Lower leg skin (tissue), 4 donors: ENCODE results near the gene GPR32. TPM values are rescaled to one million over a fixed set of nuclear protein-coding genes. Genes with fewer than 3 reads are reported as not detected.

Experiments used
- DNase-seq, 2 donors: peaks; one replicate each; pipeline ENCODE4 v3.0.0-alpha.2; 2019; ENCODE audit warnings: low spot score in 2 of 2
- H3K4me3 ChIP-seq: fragments of 200-600 bp; sonication (generic); 2 replicates; pipeline ENCODE4 v1.5.1; 2017; ENCODE audit warnings: mild to moderate bottlenecking, low read depth; ENCODE audit not compliant: poor library complexity, severe bottlenecking
- POLR2A ChIP-seq, 2 donors: fragments of 450-650 bp; IDR thresholded peaks; one replicate each; pipeline ENCODE4 v1.6.1; 2016 to 2017; ENCODE audit warnings: antibody characterized with exemption in 2 of 2, mild to moderate bottlenecking in 1 of 2, moderate library complexity in 1 of 2
- WGBS, 2 donors: methylation state at CpG; one replicate each; pipeline ENCODE4 v1.1.5; 2018; 5-methylcytosine and 5-hydroxymethylcytosine counted together
- intact Hi-C: fragments of 100-400 bp; cut with DNase I; formaldehyde crosslinking; loops from one replicate; pipeline ENCODE4 v1.15.0; 2023; ENCODE audit warnings: low total_unique reads
- total RNA-seq, 4 donors: library from RNA; depleted of rRNA; stranded (reverse); fragments of >200 nt; gene quantifications; one replicate each; pipeline ENCODE4 v1.1.0, GENCODE V29; 2016
- TF ChIP-seq, protein P1 (sequence below), 3 donors: fragments of 450-650 bp; IDR thresholded peaks; one replicate each; pipeline ENCODE4 v1.5.1; 2016; ENCODE audit warnings: antibody characterized with exemption in 3 of 3, mild to moderate bottlenecking in 3 of 3, moderate library complexity in 2 of 3

The GPR32 gene
- total RNA-seq, 4 donors from 2014 or later = not detected

DNA sequence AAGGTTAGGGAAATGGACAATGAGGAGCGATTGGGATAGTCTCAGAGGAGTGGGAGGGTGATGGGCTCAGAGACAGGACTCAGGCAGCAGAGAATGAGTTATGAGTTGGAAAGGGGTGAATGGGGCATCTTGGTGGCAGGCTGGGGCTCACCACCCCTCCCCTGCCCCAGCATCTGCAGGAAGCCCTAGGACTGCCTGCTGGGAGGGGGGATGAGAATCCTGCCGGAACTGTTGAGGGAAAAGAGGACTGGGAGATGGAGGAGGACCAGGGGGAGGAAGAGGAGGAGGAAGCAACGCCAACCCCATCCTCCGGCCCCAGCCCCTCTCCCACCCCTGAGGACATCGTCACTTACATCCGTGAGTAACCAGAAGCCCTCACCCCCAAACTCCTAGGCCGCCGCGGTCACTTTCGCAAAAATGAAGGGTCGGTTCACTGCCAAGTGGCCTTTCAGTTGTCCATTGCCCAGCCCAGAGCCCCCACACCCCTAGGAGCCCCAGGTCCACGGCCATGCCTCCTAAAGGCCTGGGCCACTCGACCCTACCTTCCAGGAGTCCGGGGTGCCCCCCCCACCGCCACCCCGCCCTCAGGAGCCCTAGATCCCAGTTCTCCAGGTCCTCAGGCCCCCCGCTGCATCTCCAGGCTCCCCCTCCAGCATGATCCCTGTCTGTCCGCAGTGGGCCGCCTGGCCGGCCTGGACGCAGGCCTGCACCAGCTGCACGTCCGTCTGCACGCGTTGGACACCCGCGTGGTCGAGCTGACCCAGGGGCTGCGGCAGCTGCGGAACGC lies 46.3 kb upstream of the GPR32 start:
- peak overlapping the region; percentile 38 for H3K4me3 ChIP-seq
- TF ChIP-seq, protein P1, sequence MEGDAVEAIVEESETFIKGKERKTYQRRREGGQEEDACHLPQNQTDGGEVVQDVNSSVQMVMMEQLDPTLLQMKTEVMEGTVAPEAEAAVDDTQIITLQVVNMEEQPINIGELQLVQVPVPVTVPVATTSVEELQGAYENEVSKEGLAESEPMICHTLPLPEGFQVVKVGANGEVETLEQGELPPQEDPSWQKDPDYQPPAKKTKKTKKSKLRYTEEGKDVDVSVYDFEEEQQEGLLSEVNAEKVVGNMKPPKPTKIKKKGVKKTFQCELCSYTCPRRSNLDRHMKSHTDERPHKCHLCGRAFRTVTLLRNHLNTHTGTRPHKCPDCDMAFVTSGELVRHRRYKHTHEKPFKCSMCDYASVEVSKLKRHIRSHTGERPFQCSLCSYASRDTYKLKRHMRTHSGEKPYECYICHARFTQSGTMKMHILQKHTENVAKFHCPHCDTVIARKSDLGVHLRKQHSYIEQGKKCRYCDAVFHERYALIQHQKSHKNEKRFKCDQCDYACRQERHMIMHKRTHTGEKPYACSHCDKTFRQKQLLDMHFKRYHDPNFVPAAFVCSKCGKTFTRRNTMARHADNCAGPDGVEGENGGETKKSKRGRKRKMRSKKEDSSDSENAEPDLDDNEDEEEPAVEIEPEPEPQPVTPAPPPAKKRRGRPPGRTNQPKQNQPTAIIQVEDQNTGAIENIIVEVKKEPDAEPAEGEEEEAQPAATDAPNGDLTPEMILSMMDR (IDR thresholded peaks at IDR 0.05) = no peak
- no peak for TF ChIP-seq POLR2A (IDR thresholded peaks at IDR 0.05)
- DNase-seq = no peak
- WGBS, 2 donors = 8 to 11% methylated on average over 15 to 31 of the region's 31 CpGs
- intact Hi-C loops = no loop called here

DNA sequence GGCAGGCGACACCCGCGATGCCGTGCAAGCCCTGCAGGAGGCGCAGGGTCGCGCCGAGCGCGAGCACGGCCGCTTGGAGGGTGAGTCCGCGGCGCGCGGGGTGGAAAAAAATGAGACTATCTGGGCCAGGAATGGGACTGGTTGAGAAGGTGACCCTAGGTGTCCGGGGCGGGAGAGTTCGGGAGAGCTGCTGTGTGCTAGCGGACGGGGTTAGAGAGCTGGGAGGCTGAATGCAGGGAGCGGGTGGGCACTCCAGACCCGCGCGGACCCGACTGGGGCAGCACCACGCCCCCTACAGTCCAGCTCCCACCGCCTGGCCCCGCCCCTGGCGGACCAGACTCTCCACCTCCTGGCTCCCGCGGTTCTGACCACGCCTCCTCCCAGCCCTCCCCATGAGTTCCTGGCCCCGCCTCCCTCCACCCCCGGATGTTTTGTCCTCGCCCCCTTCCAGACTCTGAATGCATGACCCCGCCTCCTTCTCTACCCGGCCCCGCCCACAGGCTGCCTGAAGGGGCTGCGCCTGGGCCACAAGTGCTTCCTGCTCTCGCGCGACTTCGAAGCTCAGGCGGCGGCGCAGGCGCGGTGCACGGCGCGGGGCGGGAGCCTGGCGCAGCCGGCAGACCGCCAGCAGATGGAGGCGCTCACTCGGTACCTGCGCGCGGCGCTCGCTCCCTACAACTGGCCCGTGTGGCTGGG lies 45.6 kb upstream of the GPR32 start:
- whole genome bisulfite sequencing, 2 donors = 3 to 4% methylated on average over 49 to 57 of the region's 65 CpGs
- TF ChIP-seq POLR2A (IDR thresholded peaks at IDR 0.05) = no peak
- TF ChIP-seq, protein P1 (IDR thresholded peaks at IDR 0.05) = peak in 1 of 3 donors; percentile 35
- intact Hi-C loops = no loop called here
- peak overlapping the region; percentile 38 for H3K4me3 ChIP-seq
- DNase-seq = peak; percentile 98 to 100

DNA sequence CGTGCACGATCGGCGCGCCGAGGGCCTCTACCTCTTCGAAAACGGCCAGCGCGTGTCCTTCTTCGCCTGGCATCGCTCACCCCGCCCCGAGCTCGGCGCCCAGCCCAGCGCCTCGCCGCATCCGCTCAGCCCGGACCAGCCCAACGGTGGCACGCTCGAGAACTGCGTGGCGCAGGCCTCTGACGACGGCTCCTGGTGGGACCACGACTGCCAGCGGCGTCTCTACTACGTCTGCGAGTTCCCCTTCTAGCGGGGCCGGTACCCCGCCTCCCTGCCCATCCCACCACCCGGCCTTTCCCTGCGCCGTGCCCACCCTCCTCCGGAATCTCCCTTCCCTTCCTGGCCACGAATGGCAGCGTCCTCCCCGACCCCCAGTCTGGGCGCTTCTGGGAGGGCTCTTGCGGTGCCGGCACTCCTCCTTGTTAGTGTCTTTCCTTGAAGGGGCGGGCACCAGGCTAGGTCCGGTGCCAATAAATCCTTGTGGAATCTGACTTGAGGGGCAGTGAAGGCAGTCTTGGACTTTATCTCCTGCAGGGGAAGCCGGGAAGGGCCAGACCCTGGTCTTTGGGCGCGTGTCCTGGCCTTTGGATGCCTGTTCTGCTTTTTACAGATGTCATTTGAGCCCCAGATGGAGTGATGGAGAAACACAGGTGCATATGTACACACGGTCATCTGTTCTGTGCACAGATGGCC lies 44.9 kb upstream of the GPR32 start:
- intact Hi-C loops = no loop called here
- DNase-seq = no peak
- WGBS, 2 donors = 3 to 5% methylated on average over 23 to 35 of the region's 52 CpGs
- peak overlapping the region; percentile 33 for H3K4me3 ChIP-seq
- no peak for TF ChIP-seq POLR2A (IDR thresholded peaks at IDR 0.05)
- TF ChIP-seq, protein P1 (IDR thresholded peaks at IDR 0.05) = no peak

DNA sequence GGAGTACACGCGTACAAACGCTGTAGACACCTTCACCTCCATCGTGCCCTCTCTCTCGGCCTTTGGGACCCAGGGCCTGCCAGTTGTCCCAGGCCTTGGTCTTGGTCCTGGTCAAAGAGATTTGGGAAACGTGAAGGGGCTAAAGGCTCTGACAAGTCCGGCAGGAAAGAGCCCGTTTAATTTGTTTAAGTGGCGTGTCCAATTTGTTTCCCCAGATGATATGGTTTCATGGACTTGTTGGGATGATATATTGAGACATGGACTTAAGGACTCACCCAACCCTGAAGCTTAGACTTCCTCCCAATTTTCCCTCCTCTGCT lies 44.4 kb upstream of the GPR32 start:
- WGBS, 2 donors = 73 to 76% methylated on average over 9 of the region's 9 CpGs
- TF ChIP-seq, protein P1 (IDR thresholded peaks at IDR 0.05) = no peak
- TF ChIP-seq POLR2A (IDR thresholded peaks at IDR 0.05) = no peak

DNA sequence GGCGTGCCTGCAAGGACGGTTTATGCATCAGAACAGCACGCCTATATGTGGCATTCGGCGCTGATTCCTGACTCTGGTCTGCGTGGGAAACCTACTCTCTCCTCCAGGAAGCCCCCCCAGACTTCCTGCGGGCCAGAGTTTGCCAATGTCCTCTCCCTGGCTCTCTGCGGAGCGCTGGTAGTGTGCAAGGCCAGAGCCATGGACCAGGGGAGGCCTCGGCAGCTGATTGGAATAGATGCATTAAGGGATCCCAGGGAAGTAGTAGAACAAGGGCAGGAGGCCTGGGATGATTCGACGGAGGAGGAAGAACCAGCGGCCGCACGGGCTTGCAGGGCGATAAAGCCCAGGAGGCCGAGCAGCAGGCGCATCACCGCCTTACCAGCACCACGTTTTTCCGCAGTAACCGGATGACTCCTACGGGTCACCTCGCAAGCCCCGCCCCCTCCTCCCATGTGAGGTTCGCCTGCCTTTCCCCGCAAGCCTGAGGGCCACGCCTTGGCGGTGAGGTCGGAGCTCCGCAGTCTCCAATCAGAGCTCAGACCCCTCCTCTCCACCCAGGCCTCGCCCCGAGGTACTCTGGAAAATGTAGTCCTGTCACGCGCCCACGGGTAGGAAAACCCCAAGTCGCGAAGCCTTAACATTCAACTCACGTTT lies 42.1 kb upstream of the GPR32 start:
- DNase-seq = peak; percentile 72 to 93
- TF ChIP-seq, protein P1 (IDR thresholded peaks at IDR 0.05) = no peak
- no peak for TF ChIP-seq POLR2A (IDR thresholded peaks at IDR 0.05)
- no peak overlapping the region for H3K4me3 ChIP-seq
- WGBS, 2 donors = 16 to 30% methylated on average over 30 to 35 of the region's 39 CpGs
- intact Hi-C loops = no loop called here

More for the DNA sequence above, 44.4 kb upstream of the GPR32 start:
- intact Hi-C loops = no loop called here
- H3K4me3 ChIP-seq = no peak overlapping the region
- no peak for DNase-seq
